Measurements from ENCODE around the gene SLC34A2. TPM values are rescaled to one million over a fixed set of nuclear protein-coding genes. Genes with fewer than 3 reads are reported as not detected.
A peak's percentile ranks its signal among the peaks of the same experiment; 100 is the strongest.

SLC34A2 gene
- total RNA-seq, 1 experiment from 2014 or later: not detected

GRCh38 chr4:25662306-25662705 is 6.7 kb downstream of the SLC34A2 start:
- DNase-seq (ENCODE audit: low read depth): no peak

GRCh38 chr4:25663781-25664180 is 8.1 kb downstream of the SLC34A2 start:
- no peak for DNase-seq (ENCODE audit: low read depth)

GRCh38 chr4:25666031-25666630 is 10.5 kb downstream of the SLC34A2 start:
- DNase-seq (ENCODE audit: low read depth): no peak

- peak; percentile 3 for DNase-seq (ENCODE audit: low read depth)
Measured at GRCh38 chr4:25667931-25668557, 12.4 kb downstream of the SLC34A2 start.

GRCh38 chr4:25670991-25671390 is 15.3 kb downstream of the SLC34A2 start:
- no peak for DNase-seq (ENCODE audit: low read depth)

- DNase-seq (ENCODE audit: low read depth): no peak
Measured at GRCh38 chr4:25672756-25673155, 17.1 kb downstream of the SLC34A2 start.

GRCh38 chr4:25674386-25674785 is 18.7 kb downstream of the SLC34A2 start:
- no peak for DNase-seq (ENCODE audit: low read depth)

- no peak for DNase-seq (ENCODE audit: low read depth)
Measured at GRCh38 chr4:25676221-25676620, 20.6 kb downstream of the SLC34A2 start.

- no peak for DNase-seq (ENCODE audit: low read depth)
Measured at GRCh38 chr4:25677157-25677556, 21.5 kb downstream of the SLC34A2 start.

- no peak for DNase-seq (ENCODE audit: low read depth)
Measured at GRCh38 chr4:25677943-25678342, 22.3 kb downstream of the SLC34A2 start.

GRCh38 chr4:25687773-25688172 is 32.1 kb downstream of the SLC34A2 start:
- DNase-seq (ENCODE audit: low read depth): no peak

GRCh38 chr4:25694466-25694865 is 38.8 kb downstream of the SLC34A2 start:
- DNase-seq (ENCODE audit: low read depth): peak; percentile 27

- no peak for DNase-seq (ENCODE audit: low read depth)
Measured at GRCh38 chr4:25696409-25696808, 40.8 kb downstream of the SLC34A2 start.

- DNase-seq (ENCODE audit: low read depth): no peak
Measured at GRCh38 chr4:25697516-25697915, 41.9 kb downstream of the SLC34A2 start.

- DNase-seq (ENCODE audit: low read depth): no peak
Measured at GRCh38 chr4:25700661-25701060, 45.0 kb downstream of the SLC34A2 start.

- peak; percentile 8 for DNase-seq (ENCODE audit: low read depth)
Measured at GRCh38 chr4:25702848-25703247, 47.2 kb downstream of the SLC34A2 start.

GRCh38 chr4:25703731-25704388 is 48.2 kb downstream of the SLC34A2 start:
- DNase-seq (ENCODE audit: low read depth): no peak

- no peak for DNase-seq (ENCODE audit: low read depth)
Measured at GRCh38 chr4:25704516-25704915, 48.9 kb downstream of the SLC34A2 start.

- no peak for DNase-seq (ENCODE audit: low read depth)
Measured at GRCh38 chr4:25710637-25711036, 55.0 kb downstream of the SLC34A2 start.

- DNase-seq (ENCODE audit: low read depth): no peak
Measured at GRCh38 chr4:25712611-25713010, 57.0 kb downstream of the SLC34A2 start.

GRCh38 chr4:25713812-25714211 is 58.2 kb downstream of the SLC34A2 start:
- no peak for DNase-seq (ENCODE audit: low read depth)

- DNase-seq (ENCODE audit: low read depth): no peak
Measured at GRCh38 chr4:25722964-25723363, 67.3 kb downstream of the SLC34A2 start.

GRCh38 chr4:25723409-25723808 is 67.8 kb downstream of the SLC34A2 start:
- no peak for DNase-seq (ENCODE audit: low read depth)
